Peyer's patch (tissue), 4 donors: Measurements from ENCODE around the gene MEIS1. TPM values are rescaled to one million over a fixed set of nuclear protein-coding genes. Genes with fewer than 3 reads are reported as not detected.
A peak's percentile ranks its signal among the peaks of the same experiment; 100 is the strongest.

Experiments used
- DNase-seq, 3 donors: peaks; one replicate each; pipeline ENCODE4 v3.0.0-alpha.2; 2017 to 2019
- H3K27ac ChIP-seq, 4 donors: fragments of 200-600 bp; sonication (generic); one replicate each; pipeline ENCODE4 v1.5.1; 2016 to 2019
- H3K27me3 ChIP-seq, 2 donors: fragments of 200-600 bp; sonication (generic); one replicate each; pipeline ENCODE4 v1.5.1; 2019
- H3K36me3 ChIP-seq, 3 donors: fragments of 200-600 bp; sonication (generic); one replicate each; pipeline ENCODE4 v1.5.1; 2016 to 2019
- H3K4me1 ChIP-seq, 4 donors: fragments of 200-600 bp; sonication (generic); one replicate each; pipeline ENCODE4 v1.5.1; 2016 to 2019
- H3K4me3 ChIP-seq, 4 donors: fragments of 200-600 bp; sonication (generic); 1 replicate in 3 of 4; 2 replicates in 1 of 4; pipeline ENCODE4 v1.5.1; 2016 to 2019; ENCODE audit warnings: mild to moderate bottlenecking in 1 of 4
- H3K9me3 ChIP-seq, 4 donors: fragments of 200-600 bp; sonication (generic); one replicate each; pipeline ENCODE4 v1.5.1; 2016 to 2019; ENCODE audit warnings: mild to moderate bottlenecking in 1 of 4
- POLR2A ChIP-seq, 2 donors: fragments of 450-650 bp; IDR thresholded peaks; one replicate each; pipeline ENCODE4 v1.5.1; 2017; ENCODE audit warnings: antibody characterized with exemption in 2 of 2, mild to moderate bottlenecking in 2 of 2, moderate library complexity in 2 of 2
- total RNA-seq, 4 donors: library from RNA; depleted of rRNA; stranded (reverse); fragments of >200 nt; gene quantifications; one replicate each; pipeline ENCODE4 v1.1.0, GENCODE V29; 2016
- TF ChIP-seq, protein P1 (sequence below), 6 experiments: fragments of 450-650 bp in 4 of 6; fragments of 200-600 bp in 2 of 6; sonication (generic) in 1 of 6; IDR thresholded peaks; one replicate each; pipeline ENCODE4 v1.5.1; 2017 to 2019; ENCODE audit warnings: antibody characterized with exemption in 6 of 6, mild to moderate bottlenecking in 3 of 6, moderate library complexity in 1 of 6

Gene MEIS1
- total RNA-seq, 4 donors from 2014 or later = 7.2 to 64.4 (median 16.3) TPM

DNA sequence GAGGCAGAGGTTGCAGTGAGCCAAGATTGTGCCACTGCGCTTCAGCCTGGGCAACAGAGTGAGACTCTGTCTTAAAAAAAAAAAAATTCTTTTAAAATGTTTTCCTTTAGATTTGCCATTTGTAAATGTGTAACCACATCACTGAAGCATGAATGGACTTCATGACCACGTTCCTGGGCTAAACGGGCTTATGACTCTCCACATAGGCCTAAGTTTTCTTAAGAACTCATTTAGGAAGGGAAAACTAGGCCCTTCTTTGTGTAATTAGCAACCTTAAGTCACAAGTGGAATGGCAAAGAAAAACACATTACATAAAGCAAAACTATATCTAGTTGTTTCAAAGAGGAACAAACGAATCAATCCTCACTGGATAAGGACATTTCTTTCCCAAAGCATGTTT is 99.5 kb downstream of the MEIS1 start:
- TF ChIP-seq, protein P1, sequence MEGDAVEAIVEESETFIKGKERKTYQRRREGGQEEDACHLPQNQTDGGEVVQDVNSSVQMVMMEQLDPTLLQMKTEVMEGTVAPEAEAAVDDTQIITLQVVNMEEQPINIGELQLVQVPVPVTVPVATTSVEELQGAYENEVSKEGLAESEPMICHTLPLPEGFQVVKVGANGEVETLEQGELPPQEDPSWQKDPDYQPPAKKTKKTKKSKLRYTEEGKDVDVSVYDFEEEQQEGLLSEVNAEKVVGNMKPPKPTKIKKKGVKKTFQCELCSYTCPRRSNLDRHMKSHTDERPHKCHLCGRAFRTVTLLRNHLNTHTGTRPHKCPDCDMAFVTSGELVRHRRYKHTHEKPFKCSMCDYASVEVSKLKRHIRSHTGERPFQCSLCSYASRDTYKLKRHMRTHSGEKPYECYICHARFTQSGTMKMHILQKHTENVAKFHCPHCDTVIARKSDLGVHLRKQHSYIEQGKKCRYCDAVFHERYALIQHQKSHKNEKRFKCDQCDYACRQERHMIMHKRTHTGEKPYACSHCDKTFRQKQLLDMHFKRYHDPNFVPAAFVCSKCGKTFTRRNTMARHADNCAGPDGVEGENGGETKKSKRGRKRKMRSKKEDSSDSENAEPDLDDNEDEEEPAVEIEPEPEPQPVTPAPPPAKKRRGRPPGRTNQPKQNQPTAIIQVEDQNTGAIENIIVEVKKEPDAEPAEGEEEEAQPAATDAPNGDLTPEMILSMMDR (IDR thresholded peaks at IDR 0.05) = no peak
- TF ChIP-seq POLR2A (IDR thresholded peaks at IDR 0.05) = no peak
- no peaks in the 10 kb centered on the region for H3K9me3 ChIP-seq
- DNase-seq = no peak
- no peak overlapping the region for H3K4me3 ChIP-seq
- H3K4me1 ChIP-seq = peaks cover 0 to 6% (median 0%) of the 10 kb centered on the region in 4 donors
- peak overlapping the region in 1 of 4 donors; percentile 2 for H3K27ac ChIP-seq
- H3K27me3 ChIP-seq = no peaks in the 10 kb centered on the region
- H3K36me3 ChIP-seq = no peaks in the 10 kb centered on the region

DNA sequence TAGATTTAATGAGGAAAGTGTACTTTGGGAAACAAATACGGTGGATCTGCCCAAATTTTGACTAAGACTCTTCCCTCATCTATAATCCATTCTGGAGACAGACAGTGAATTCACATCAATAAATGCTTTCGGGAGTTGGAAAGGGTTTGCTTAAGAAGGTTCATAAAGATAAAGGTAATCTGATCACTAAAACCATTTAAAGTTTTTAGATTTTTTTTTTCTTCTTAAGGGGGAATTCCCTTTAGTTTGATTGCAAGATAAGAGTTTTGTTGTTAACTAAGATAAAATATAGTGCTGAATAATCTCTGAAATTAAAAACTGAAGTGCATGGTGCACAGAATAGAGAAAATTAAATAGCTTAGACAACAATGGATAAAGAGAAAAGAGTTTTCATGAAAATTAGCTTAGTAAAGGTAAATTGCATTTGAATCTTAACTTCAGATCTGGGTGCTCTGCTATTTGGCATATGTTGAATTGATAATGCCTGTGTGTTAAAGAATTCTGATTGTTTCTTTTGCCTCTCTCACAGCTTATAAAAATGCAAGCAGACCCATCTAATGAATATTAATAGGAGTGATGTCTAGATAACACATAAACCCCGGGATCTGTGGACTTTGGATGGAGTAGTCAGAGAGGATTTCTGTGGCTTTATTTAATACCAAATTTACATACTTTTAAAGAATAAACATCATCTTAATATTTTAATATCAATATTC is 100.8 kb downstream of the MEIS1 start:
- H3K27me3 ChIP-seq = no peaks in the 10 kb centered on the region
- no peak for TF ChIP-seq POLR2A (IDR thresholded peaks at IDR 0.05)
- TF ChIP-seq, protein P1 (IDR thresholded peaks at IDR 0.05) = no peak
- peaks cover 0 to 6% (median 0%) of the 10 kb centered on the region in 4 donors for H3K4me1 ChIP-seq
- no peak overlapping the region for H3K4me3 ChIP-seq
- H3K9me3 ChIP-seq = no peaks in the 10 kb centered on the region
- no peak for DNase-seq
- H3K27ac ChIP-seq = peak overlapping the region in 1 of 4 donors; percentile 14
- H3K36me3 ChIP-seq = no peaks in the 10 kb centered on the region

DNA sequence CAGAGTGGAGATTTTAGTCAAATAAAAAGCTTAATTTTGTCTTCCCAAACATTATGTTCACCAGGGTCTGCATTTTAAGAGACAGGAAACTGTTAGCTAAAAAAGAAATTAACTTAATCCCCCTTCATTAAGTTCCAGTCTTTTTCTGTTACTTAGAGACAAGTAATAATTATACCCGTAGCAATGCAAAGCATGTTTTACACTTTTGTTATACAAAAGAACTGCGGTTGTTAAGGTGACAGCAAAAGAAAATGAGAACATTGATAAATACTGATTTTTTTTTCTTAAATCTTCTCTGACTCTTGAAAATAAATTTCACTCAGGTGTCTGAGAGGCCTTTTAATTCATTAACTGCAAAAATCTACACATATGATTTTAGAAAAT is 101.4 kb downstream of the MEIS1 start:
- TF ChIP-seq, protein P1 (IDR thresholded peaks at IDR 0.05) = no peak
- TF ChIP-seq POLR2A (IDR thresholded peaks at IDR 0.05) = no peak
- no peak overlapping the region for H3K27ac ChIP-seq

DNA sequence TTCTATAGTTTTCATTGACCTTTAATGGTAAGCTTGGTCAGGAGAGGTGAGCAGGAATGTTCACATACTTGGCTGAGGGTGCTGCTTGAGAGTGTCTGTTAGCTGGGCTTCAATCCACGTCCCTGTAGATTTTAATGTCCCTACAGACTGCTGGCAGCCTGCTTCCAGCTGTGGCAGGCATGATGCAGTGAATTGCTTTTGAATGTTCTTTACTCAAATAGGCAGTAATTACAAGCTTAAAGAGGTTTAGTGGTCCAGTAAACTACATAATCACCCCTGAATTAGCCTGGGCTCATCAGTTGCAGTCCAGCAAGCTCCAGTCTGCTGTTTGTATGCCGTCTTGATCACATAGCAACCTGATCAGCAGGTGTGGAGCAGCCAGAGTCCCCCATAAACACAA is 102.1 kb downstream of the MEIS1 start:
- H3K9me3 ChIP-seq = no peaks in the 10 kb centered on the region
- peaks cover 0 to 6% (median 0%) of the 10 kb centered on the region in 4 donors for H3K4me1 ChIP-seq
- no peaks in the 10 kb centered on the region for H3K27me3 ChIP-seq
- no peaks in the 10 kb centered on the region for H3K36me3 ChIP-seq
- TF ChIP-seq POLR2A (IDR thresholded peaks at IDR 0.05) = no peak
- TF ChIP-seq, protein P1 (IDR thresholded peaks at IDR 0.05) = no peak
- peak overlapping the region in 1 of 4 donors; percentile 27 for H3K27ac ChIP-seq
- H3K4me3 ChIP-seq = no peak overlapping the region
- no peak for DNase-seq

More for the DNA sequence above, 101.4 kb downstream of the MEIS1 start:
- Histone ChIP-seq H3K4me3 (no peak overlapping the region), H3K36me3 (no peaks in the 10 kb centered on the region), H3K4me1 (peaks cover 0 to 6% (median 0%) of the 10 kb centered on the region in 4 donors), H3K9me3 (no peaks in the 10 kb centered on the region), H3K27me3 (no peaks in the 10 kb centered on the region)
- no peak for DNase-seq

DNA sequence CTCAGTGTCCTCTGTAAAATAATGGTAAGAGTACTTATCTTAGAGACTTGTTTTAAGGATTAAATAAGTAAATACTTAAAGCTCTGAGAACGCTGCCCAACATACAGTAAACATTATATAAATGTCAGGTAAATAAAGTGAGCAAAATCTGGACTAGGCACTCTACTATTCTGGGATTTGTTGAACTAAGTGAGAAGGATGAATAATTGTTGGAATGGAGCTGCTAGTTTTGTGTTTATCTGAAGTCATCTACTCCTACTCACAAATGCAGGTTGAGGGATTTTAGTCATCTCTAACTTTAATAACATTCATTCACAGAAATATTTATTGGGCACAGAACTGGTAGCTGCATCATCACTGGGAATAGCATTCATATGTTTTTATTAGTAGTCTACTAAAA is 103.4 kb downstream of the MEIS1 start:
- DNase-seq = no peak
- Histone ChIP-seq H3K36me3 (no peaks in the 10 kb centered on the region), H3K4me1 (peaks cover 0 to 1% (median 0%) of the 10 kb centered on the region in 4 donors), H3K4me3 (no peak overlapping the region), H3K9me3 (no peaks in the 10 kb centered on the region), H3K27ac (no peak overlapping the region), H3K27me3 (no peaks in the 10 kb centered on the region)
- TF ChIP-seq, protein P1 (IDR thresholded peaks at IDR 0.05) = no peak
- no peak for TF ChIP-seq POLR2A (IDR thresholded peaks at IDR 0.05)
